SK-N-SH treated with all-trans-retinoic acid at 6 μM for 48 hours (cell line): Measurements from ENCODE around the gene FHIT.

Experiments
- ARNTL ChIP-seq: fragments of 450-650 bp; formaldehyde crosslinking; IDR thresholded peaks from 2 replicates; pipeline ENCODE4 v1.5.0; 2020; ENCODE audit warnings: low read depth, mild to moderate bottlenecking, moderate library complexity, borderline replicate concordance
- CSRNP3 ChIP-seq: fragments of 250-450 bp; sonication (Bioruptor Pico); IDR thresholded peaks from 2 replicates; pipeline ENCODE4 v1.5.1; 2021; ENCODE audit warnings: mild to moderate bottlenecking, moderate library complexity
- ESRRG ChIP-seq: fragments of 250-450 bp; sonication (Bioruptor Pico); IDR thresholded peaks from 2 replicates; pipeline ENCODE4 v1.6.1; 2021; ENCODE audit warnings: mild to moderate bottlenecking
- OSR1 ChIP-seq: fragments of 250-450 bp; sonication (Bioruptor Pico); IDR thresholded peaks from 2 replicates; pipeline ENCODE4 v1.8.0; 2022; ENCODE audit warnings: moderate library complexity, mild to moderate bottlenecking, inconsistent platforms
- PATZ1 ChIP-seq: fragments of 250-450 bp; sonication (Bioruptor Pico); IDR thresholded peaks from 2 replicates; pipeline ENCODE4 v1.8.0; 2020; ENCODE audit warnings: mild to moderate bottlenecking, moderate library complexity, borderline replicate concordance
- PPARA ChIP-seq: fragments of 250-450 bp; sonication (Bioruptor Pico); IDR thresholded peaks from 2 replicates; pipeline ENCODE4 v1.5.0; 2020; ENCODE audit warnings: mild to moderate bottlenecking, borderline replicate concordance
- TOX ChIP-seq: fragments of 250-450 bp; sonication (Bioruptor Pico); IDR thresholded peaks from 2 replicates; pipeline ENCODE4 v1.8.0; 2021; ENCODE audit warnings: mild to moderate bottlenecking, moderate library complexity, borderline replicate concordance
- ZC3H10 ChIP-seq: fragments of 250-450 bp; sonication (Bioruptor Pico); IDR thresholded peaks from 2 replicates; pipeline ENCODE4 v1.5.1; 2021; ENCODE audit warnings: mild to moderate bottlenecking, moderate library complexity
- ZFP3 ChIP-seq: fragments of 250-450 bp; sonication (Bioruptor Pico); IDR thresholded peaks from 2 replicates; pipeline ENCODE4 v1.5.0; 2020; ENCODE audit warnings: mild to moderate bottlenecking, moderate library complexity
- ZNF565 ChIP-seq: fragments of 450-650 bp; formaldehyde crosslinking; conservative IDR thresholded peaks from 2 replicates; pipeline ENCODE4 v1.5.0; 2020; ENCODE audit warnings: low read depth, mild to moderate bottlenecking, moderate library complexity

GRCh38 chr3:60967141-60967540, 284.1 kb downstream of the FHIT start:
- no peak for TF ChIP-seq ZC3H10 (CRISPR knock-in tag)
- no peak for TF ChIP-seq TOX (CRISPR knock-in tag)
- no peak for TF ChIP-seq PATZ1
- TF ChIP-seq ESRRG (CRISPR knock-in tag), result no peak
- no peak for TF ChIP-seq ZNF565
- no peak for TF ChIP-seq PPARA
- no peak for TF ChIP-seq CSRNP3 (CRISPR knock-in tag)
- TF ChIP-seq ZFP3 (CRISPR knock-in tag), result no peak
- no peak for TF ChIP-seq OSR1 (CRISPR knock-in tag)
- TF ChIP-seq ARNTL (CRISPR knock-in tag), result no peak
